OCI-LY7 (cell line): Measurements from ENCODE around the gene APBA1. TPM values are rescaled to one million over a fixed set of nuclear protein-coding genes. Genes with fewer than 3 reads are reported as not detected.

Experiments
- BruUV-seq: library from RNA; stranded (reverse); fragments of 400-500 nt; replicated peaks from 2 replicates; lab custom pipeline; 2021; lab: Mats Ljungman, UMichigan
- CTCF ChIA-PET: fragments of 300-600 bp; sonication (Branson Sonifier 250); formaldehyde crosslinking; loops from one replicate; lab custom pipeline; 2022; ENCODE audit warnings: antibody characterized with exemption; ENCODE audit not compliant: unreplicated experiment; lab: Charles Lee
- POLR2A ChIA-PET: fragments of 300-600 bp; sonication (Branson Sonifier 250); formaldehyde crosslinking; loops from one replicate; lab custom pipeline; 2022; ENCODE audit warnings: antibody characterized with exemption; lab: Charles Lee
- DNase-seq: peaks from one replicate; pipeline ENCODE4 v3.0.0-alpha.2; 2015; ENCODE audit warnings: low spot score
- H2AFZ ChIP-seq: fragments of 200-600 bp; sonication (generic), shearing (Covaris generic); 2 replicates; pipeline ENCODE4 v1.6.1; 2014; ENCODE audit warnings: mild to moderate bottlenecking, antibody characterized with exemption, low read length, moderate library complexity
- H3K27ac ChIP-seq: fragments of 200-600 bp; sonication (generic); 2 replicates; pipeline ENCODE4 v1.5.1; 2014; ENCODE audit warnings: mixed run types, low read depth, mild to moderate bottlenecking, moderate library complexity, low read length, inconsistent platforms; ENCODE audit not compliant: poor library complexity, severe bottlenecking
- H3K36me3 ChIP-seq: fragments of 200-600 bp; sonication (generic); 2 replicates; pipeline ENCODE4 v1.6.1; 2014; ENCODE audit warnings: mild to moderate bottlenecking, antibody characterized with exemption, low read length, moderate library complexity, mixed read lengths; ENCODE audit not compliant: insufficient read depth
- H3K4me1 ChIP-seq: fragments of 200-600 bp; sonication (generic); 2 replicates; pipeline ENCODE4 v1.5.1; 2014; ENCODE audit warnings: mild to moderate bottlenecking, low read length; ENCODE audit not compliant: insufficient read depth, poor library complexity, severe bottlenecking
- H3K4me2 ChIP-seq: fragments of 200-600 bp; sonication (generic); 2 replicates; pipeline ENCODE4 v1.6.1; 2014; ENCODE audit warnings: mild to moderate bottlenecking, low read length
- H3K4me3 ChIP-seq: fragments of 200-600 bp; sonication (generic); 2 replicates; pipeline ENCODE4 v1.5.1; 2014; ENCODE audit warnings: mild to moderate bottlenecking, low read depth, low read length; ENCODE audit not compliant: poor library complexity, severe bottlenecking
- H3K79me2 ChIP-seq: fragments of 200-600 bp; sonication (generic); 2 replicates; pipeline ENCODE4 v1.6.1; 2016; ENCODE audit warnings: low read depth, mild to moderate bottlenecking, low read length, moderate library complexity, mixed read lengths; ENCODE audit not compliant: insufficient read depth
- H3K9me2 ChIP-seq: fragments of 200-600 bp; sonication (generic); 2 replicates; pipeline ENCODE4 v1.6.1; 2016; ENCODE audit warnings: mild to moderate bottlenecking, low read length, mixed read lengths; ENCODE audit not compliant: insufficient read depth
- H3K9me3 ChIP-seq: fragments of 200-600 bp; sonication (generic); 2 replicates; pipeline ENCODE4 v1.6.1; 2014; ENCODE audit warnings: mild to moderate bottlenecking, mixed run types, low read length, mixed read lengths
- H4K20me1 ChIP-seq: fragments of 200-600 bp; sonication (generic); 2 replicates; pipeline ENCODE4 v1.6.1; 2014; ENCODE audit warnings: mild to moderate bottlenecking, antibody characterized with exemption, low read length, moderate library complexity, mixed read lengths; ENCODE audit not compliant: insufficient read depth
- CTCF ChIP-seq: fragments of 200-600 bp; sonication (generic); conservative IDR thresholded peaks from 2 replicates; pipeline ENCODE4 v1.5.1; 2014; ENCODE audit warnings: mild to moderate bottlenecking, antibody characterized with exemption, low read length, moderate library complexity, mixed read lengths
- EZH2phosphoT487 ChIP-seq: fragments of 200-600 bp; sonication (generic); IDR thresholded peaks from 2 replicates; pipeline ENCODE4 v1.6.1; 2018; ENCODE audit warnings: low read depth, borderline replicate concordance, mild to moderate bottlenecking, mixed run types, antibody characterized with exemption, low read length, moderate library complexity, mixed read lengths
- intact Hi-C: fragments of 100-400 bp; cut with micrococcal nuclease; formaldehyde crosslinking; loops from one replicate; pipeline ENCODE4 v1.10.0; 2022; ENCODE audit not compliant: unreplicated experiment
- total RNA-seq, 2 experiments: library from RNA; depleted of rRNA in 1 of 2; stranded (reverse); fragments of >200 nt in 1 of 2; shearing (Covaris generic) in 1 of 2; gene quantifications; 2 replicates each; pipeline ENCODE4 v1.2.3, GENCODE V29; 2014 to 2022

Gene APBA1
- total RNA-seq, 2 experiments from 2014 or later: not detected

- Histone ChIP-seq H3K4me1 (no peaks in the 10 kb centered on the region), H3K79me2 (no peaks in the 10 kb centered on the region), H4K20me1 (no peaks in the 10 kb centered on the region), H3K9me3 (no peaks in the 10 kb centered on the region), H3K4me2 (no peak overlapping the region), H3K4me3 (no peak overlapping the region), H3K27ac (no peak overlapping the region), H3K36me3 (no peaks in the 10 kb centered on the region), H2AFZ (no peak overlapping the region), H3K9me2 (no peaks in the 10 kb centered on the region)
- DNase-seq: no peak
- ChIA-PET POLR2A (no interaction called here), CTCF (no interaction called here)
- BruUV-seq: no TSS peak
- TF ChIP-seq CTCF: no peak
- TF ChIP-seq EZH2phosphoT487: no peak
- intact Hi-C loops: no loop called here
These were observed 156.4 kb downstream of the APBA1 start for GRCh38 chr9:69515810-69516209.

GRCh38 chr9:69513141-69513820 lies 158.9 kb downstream of the APBA1 start:
- POLR2A ChIA-PET: no interaction called here
- Histone ChIP-seq H3K4me2 (no peak overlapping the region), H3K79me2 (no peaks in the 10 kb centered on the region), H3K36me3 (no peaks in the 10 kb centered on the region), H2AFZ (no peak overlapping the region), H3K9me2 (no peaks in the 10 kb centered on the region), H3K4me3 (no peak overlapping the region), H4K20me1 (no peaks in the 10 kb centered on the region), H3K9me3 (no peaks in the 10 kb centered on the region), H3K4me1 (no peaks in the 10 kb centered on the region), H3K27ac (no peak overlapping the region)
- CTCF ChIA-PET: no interaction called here
- TF ChIP-seq EZH2phosphoT487: no peak
- no peak for TF ChIP-seq CTCF
- no peak for DNase-seq
- intact Hi-C loops: no loop called here
- no TSS peak for BruUV-seq

- POLR2A ChIA-PET: no interaction called here
- no peaks in the 10 kb centered on the region for H4K20me1 ChIP-seq
- CTCF ChIA-PET: no interaction called here
- TF ChIP-seq EZH2phosphoT487 (no peak), CTCF (no peak)
- H2AFZ ChIP-seq: no peak overlapping the region
- DNase-seq: no peak
- H3K9me2 ChIP-seq: no peaks in the 10 kb centered on the region
- no peaks in the 10 kb centered on the region for H3K9me3 ChIP-seq
- H3K27ac ChIP-seq: no peak overlapping the region
- BruUV-seq: no TSS peak
- no peaks in the 10 kb centered on the region for H3K36me3 ChIP-seq
- intact Hi-C loops: no loop called here
- no peak overlapping the region for H3K4me2 ChIP-seq
- H3K4me1 ChIP-seq: no peaks in the 10 kb centered on the region
- no peak overlapping the region for H3K4me3 ChIP-seq
- no peaks in the 10 kb centered on the region for H3K79me2 ChIP-seq
These were observed 168.1 kb downstream of the APBA1 start for GRCh38 chr9:69504058-69504457.
